HG03097 (cell line): ENCODE data around the gene MSI2.

ENCODE experiments used
- ATAC-seq: cut with Tn5 transposase; IDR thresholded peaks from one replicate; pipeline ENCODE4 v1.9.1; 2021; ENCODE audit not compliant: unreplicated experiment, low FRiP score

MSI2 gene

GRCh38 chr17:57406131-57406980 lies 150.0 kb downstream of the MSI2 start:
- no peak for ATAC-seq

- ATAC-seq, result no peak
These were observed 150.6 kb downstream of the MSI2 start for GRCh38 chr17:57406981-57407286.

GRCh38 chr17:57407287-57408070 lies 151.2 kb downstream of the MSI2 start:
- no peak for ATAC-seq

GRCh38 chr17:57408071-57408811 lies 151.9 kb downstream of the MSI2 start:
- ATAC-seq, result peak; percentile 56

- no peak for ATAC-seq
These were observed 153.8 kb downstream of the MSI2 start for GRCh38 chr17:57410169-57410568.

- ATAC-seq, result no peak
These were observed 156.3 kb downstream of the MSI2 start for GRCh38 chr17:57412520-57413096.

- no peak for ATAC-seq
These were observed 157.7 kb downstream of the MSI2 start for GRCh38 chr17:57413848-57414651.

- no peak for ATAC-seq
These were observed 159.5 kb downstream of the MSI2 start for GRCh38 chr17:57415751-57416207.

- no peak for ATAC-seq
These were observed 160.0 kb downstream of the MSI2 start for GRCh38 chr17:57416369-57416768.

GRCh38 chr17:57417956-57418355 lies 161.6 kb downstream of the MSI2 start:
- ATAC-seq, result no peak

GRCh38 chr17:57418463-57419246 lies 162.3 kb downstream of the MSI2 start:
- ATAC-seq, result no peak

- no peak for ATAC-seq
These were observed 163.7 kb downstream of the MSI2 start for GRCh38 chr17:57419940-57420550.

- no peak for ATAC-seq
These were observed 164.7 kb downstream of the MSI2 start for GRCh38 chr17:57420734-57421717.

GRCh38 chr17:57422574-57423164 lies 166.3 kb downstream of the MSI2 start:
- peak; percentile 49 for ATAC-seq

- no peak for ATAC-seq
These were observed 167.2 kb downstream of the MSI2 start for GRCh38 chr17:57423541-57423940.

GRCh38 chr17:57424273-57424672 lies 167.9 kb downstream of the MSI2 start:
- ATAC-seq, result no peak

GRCh38 chr17:57424777-57425188 lies 168.5 kb downstream of the MSI2 start:
- no peak for ATAC-seq
